Loucy (cell line): Measurements from ENCODE around the gene C1RL.

Experiments
- CTCF ChIP-seq: fragments of 200-600 bp; sonication (generic); conservative IDR thresholded peaks from 2 replicates; pipeline ENCODE4 v1.5.1; 2014; ENCODE audit warnings: mild to moderate bottlenecking, antibody characterized with exemption, low read length
- EZH2phosphoT487 ChIP-seq: fragments of 200-600 bp; IDR thresholded peaks from 2 replicates; pipeline ENCODE4 v1.6.1; 2018; ENCODE audit warnings: antibody characterized with exemption, mild to moderate bottlenecking, moderate library complexity, borderline replicate concordance

GRCh38 chr12:7069386-7069785 lies 39.6 kb downstream of the C1RL start:
- TF ChIP-seq CTCF (no peak), EZH2phosphoT487 (no peak)
